OCI-LY1 (cell line): ENCODE data around the gene EDN2.

Experiments used
- CTCF ChIP-seq: fragments of 200-600 bp; sonication (generic), shearing (Covaris generic); IDR thresholded peaks from 2 replicates; pipeline ENCODE4 v1.5.1; 2017; ENCODE audit warnings: mild to moderate bottlenecking, antibody characterized with exemption, low read length, moderate library complexity, mixed read lengths
- EZH2 ChIP-seq: fragments of 200-600 bp; sonication (generic), shearing (Covaris generic); IDR thresholded peaks from 2 replicates; pipeline ENCODE4 v1.8.0; 2017; ENCODE audit warnings: borderline replicate concordance, mixed run types, mild to moderate bottlenecking, antibody characterized with exemption, low read length, moderate library complexity, mixed read lengths

GRCh38 chr1:41462680-41463004, 21.8 kb downstream of the EDN2 start:
- TF ChIP-seq CTCF (no peak), EZH2 (no peak)
